ENCODE data around the gene PRPF19. TPM values are rescaled to one million over a fixed set of nuclear protein-coding genes. Genes with fewer than 3 reads are reported as not detected.

PRPF19 gene
- polyA plus RNA-seq, 1 of the 3 experiments (the other 2 are of a cell fraction): 58.9 TPM

- Histone ChIP-seq H3K9ac (no peak overlapping the region), H3K27ac (ENCODE audit: low read depth in 2 of 2, low read length in 1 of 2) (no peak overlapping the region), H3K4me3 (ENCODE audit: low read depth in 2 of 2, low read length in 1 of 2) (no peak overlapping the region), H3F3A (replicated peaks; ENCODE audit: insufficient read depth) (no peaks in the 10 kb centered on the region), H3K4me2 (no peak overlapping the region), H3K36me3 (replicated peaks in 1 of 2; ENCODE audit: control insufficient read depth in 1 of 2, insufficient read depth in 2 of 2, low read length in 1 of 2) (peaks cover 6 to 23% of the 10 kb centered on the region in 2 experiments), H3K9me3 (no peaks in the 10 kb centered on the region), H2AFZ (ENCODE audit: low read depth) (no peak overlapping the region), H3K79me2 (ENCODE audit: insufficient read depth) (peaks cover 27% of the 10 kb centered on the region), H3K9me2 (no peaks in the 10 kb centered on the region), H3K27me3 (ENCODE audit: insufficient read depth) (no peaks in the 10 kb centered on the region), H3K4me1 (ENCODE audit: control insufficient read depth in 1 of 2, insufficient read depth in 2 of 2, low read depth in 1 of 2, low read length in 1 of 2) (peaks cover 7 to 29% of the 10 kb centered on the region in 2 experiments; a peak in 3 of 4 replicates), H4K20me1 (ENCODE audit: insufficient read depth) (no peaks in the 10 kb centered on the region)
- CTCF ChIA-PET: interaction anchor here (1.5 to 5.8 kb wide), 3 partner anchors 22 to 208 kb away, joined by 3 to 21 read pairs (median 6); no protein-coding TSS in a partner anchor
- no peak for TF ChIP-seq YY1 (IDR thresholded peaks at IDR 0.05; ENCODE audit: low read depth)
- TF ChIP-seq SMC3 (IDR thresholded peaks at IDR 0.05; ENCODE audit: low read depth, low read length): no peak
- no peak for TF ChIP-seq MAX (IDR thresholded peaks at IDR 0.05; ENCODE audit: low read depth)
- TF ChIP-seq TEAD4 (IDR thresholded peaks at IDR 0.05; ENCODE audit: borderline replicate concordance, insufficient read depth): no peak
- TF ChIP-seq MEF2A (IDR thresholded peaks at IDR 0.05; ENCODE audit: borderline replicate concordance, low read depth): no peak
- no peak for TF ChIP-seq CHD2 (IDR thresholded peaks at IDR 0.05; ENCODE audit: low read length, partially characterized antibody)
- no peak for TF ChIP-seq RAD21 (IDR thresholded peaks at IDR 0.05; ENCODE audit: low read length)
- 93% methylated on average over 13 of the region's 23 CpGs for WGBS (ENCODE audit: low lambda C conversion rate)
- DNase-seq: no peak
- POLR2A ChIA-PET: no interaction called here
Measured at GRCh38 chr11:60921777-60922335, 15.5 kb upstream of the PRPF19 start.

GRCh38 chr11:60921259-60921658 is 14.9 kb upstream of the PRPF19 start:
- H3K79me2 ChIP-seq (ENCODE audit: insufficient read depth): peaks cover 33% of the 10 kb centered on the region
- TF ChIP-seq USF1 (IDR thresholded peaks at IDR 0.05; ENCODE audit: borderline replicate concordance, low read depth) (no peak), POLR2AphosphoS5 (IDR thresholded peaks at IDR 0.05; ENCODE audit: low read depth, low read length) (no peak), REST (IDR thresholded peaks at IDR 0.05; ENCODE audit: low read depth, low read length) (no peak), EZH2phosphoT487 (IDR thresholded peaks at IDR 0.05; ENCODE audit: borderline replicate concordance, low read depth) (no peak), MXI1 (IDR thresholded peaks at IDR 0.05; ENCODE audit: low read depth, low read length) (no peak), IRF3 (IDR thresholded peaks at IDR 0.05; ENCODE audit: low read depth, low read length) (no peak), ZBTB33 (IDR thresholded peaks at IDR 0.05; ENCODE audit: borderline replicate concordance, low read depth) (no peak), RXRA (IDR thresholded peaks at IDR 0.05; ENCODE audit: borderline replicate concordance, low read depth) (no peak), EP300 (IDR thresholded peaks at IDR 0.05; ENCODE audit: borderline replicate concordance in 1 of 2, low read depth in 1 of 2, low read length in 1 of 2) (no peak), GATA2 (CRISPR knock-in tag; IDR thresholded peaks at IDR 0.05) (no peak), TAF1 (IDR thresholded peaks at IDR 0.05; ENCODE audit: borderline replicate concordance, low read depth, low read length) (no peak)
- H3F3A ChIP-seq (replicated peaks; ENCODE audit: insufficient read depth): no peaks in the 10 kb centered on the region
- no peaks in the 10 kb centered on the region for H3K9me3 ChIP-seq
- H3K4me3 ChIP-seq (ENCODE audit: low read depth in 2 of 2, low read length in 1 of 2): no peak overlapping the region
- peaks cover 7 to 28% of the 10 kb centered on the region in 2 experiments; a peak in 3 of 4 replicates for H3K4me1 ChIP-seq (ENCODE audit: control insufficient read depth in 1 of 2, insufficient read depth in 2 of 2, low read depth in 1 of 2, low read length in 1 of 2)
- CTCF ChIA-PET: interaction anchor here (1.5 to 5.8 kb wide), 3 partner anchors 22 to 209 kb away, joined by 3 to 21 read pairs (median 6); no protein-coding TSS in a partner anchor
- no peak overlapping the region for H3K4me2 ChIP-seq
- WGBS (ENCODE audit: low lambda C conversion rate): 99% methylated on average over 10 of the region's 11 CpGs
- H3K27me3 ChIP-seq (ENCODE audit: insufficient read depth): no peaks in the 10 kb centered on the region
- no peaks in the 10 kb centered on the region for H3K9me2 ChIP-seq
- no peak overlapping the region for H2AFZ ChIP-seq (ENCODE audit: low read depth)
- DNase-seq: no peak
- H3K9ac ChIP-seq: no peak overlapping the region
- no peak overlapping the region for H3K27ac ChIP-seq (ENCODE audit: low read depth in 2 of 2, low read length in 1 of 2)
- H4K20me1 ChIP-seq (ENCODE audit: insufficient read depth): no peaks in the 10 kb centered on the region
- POLR2A ChIA-PET: no interaction called here
- H3K36me3 ChIP-seq (replicated peaks in 1 of 2; ENCODE audit: control insufficient read depth in 1 of 2, insufficient read depth in 2 of 2, low read length in 1 of 2): peaks cover 6 to 22% of the 10 kb centered on the region in 2 experiments
